Retinal pigment epithelial cell (primary cell): ENCODE measurements around the gene CCDC181.

ENCODE experiments used
- DNase-seq: peaks from one replicate; pipeline ENCODE4 v3.0.0-alpha.2; 2010; ENCODE audit warnings: low read depth
- H3K4me3 ChIP-seq: 2 replicates; pipeline ENCODE4 v1.5.1; 2011; ENCODE audit warnings: mild to moderate bottlenecking, low read length, control low read depth, moderate library complexity
- TF ChIP-seq, protein P1 (sequence below): conservative IDR thresholded peaks from 2 replicates; pipeline ENCODE4 v1.5.1; 2011; ENCODE audit warnings: low read depth, low read length, control low read depth, inconsistent platforms

CCDC181 gene

DNA sequence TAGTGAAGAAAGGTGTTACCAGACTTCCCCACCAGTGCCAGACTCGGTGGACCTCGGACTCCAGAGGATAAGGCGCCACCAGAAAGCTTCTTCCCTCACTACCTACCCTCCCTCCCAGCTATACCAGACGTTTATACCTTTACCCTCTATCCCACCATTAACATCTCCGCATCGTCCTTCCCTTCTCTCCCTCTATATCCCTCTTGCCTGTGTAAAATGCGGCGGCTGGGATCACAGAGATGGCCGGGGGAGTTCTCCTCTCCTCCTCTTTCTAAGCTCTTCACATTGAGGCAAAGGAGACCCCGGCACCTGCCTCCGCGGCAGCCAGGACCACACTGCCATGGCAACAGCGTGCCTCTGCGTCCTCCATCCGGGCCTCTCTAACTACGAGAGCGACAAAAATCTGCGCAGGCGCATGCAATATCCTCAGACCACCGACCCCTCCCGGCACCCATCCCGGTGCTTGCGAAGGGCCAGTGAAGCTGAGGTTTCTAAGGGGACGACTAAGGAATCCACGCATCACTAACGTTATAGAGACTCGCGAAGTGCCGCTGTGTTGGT lies at the start of gene CCDC181:
Gene CCDC181, minus strand, starts transcription at position 394 of the 561 bp plus-strand sequence. CDS start 2,547 bp downstream, outside the sequence.
- DNase-seq: peak; percentile 54
- H3K4me3 ChIP-seq: peak within 1 kb of the TSS; percentile 83
- TF ChIP-seq, protein P1, sequence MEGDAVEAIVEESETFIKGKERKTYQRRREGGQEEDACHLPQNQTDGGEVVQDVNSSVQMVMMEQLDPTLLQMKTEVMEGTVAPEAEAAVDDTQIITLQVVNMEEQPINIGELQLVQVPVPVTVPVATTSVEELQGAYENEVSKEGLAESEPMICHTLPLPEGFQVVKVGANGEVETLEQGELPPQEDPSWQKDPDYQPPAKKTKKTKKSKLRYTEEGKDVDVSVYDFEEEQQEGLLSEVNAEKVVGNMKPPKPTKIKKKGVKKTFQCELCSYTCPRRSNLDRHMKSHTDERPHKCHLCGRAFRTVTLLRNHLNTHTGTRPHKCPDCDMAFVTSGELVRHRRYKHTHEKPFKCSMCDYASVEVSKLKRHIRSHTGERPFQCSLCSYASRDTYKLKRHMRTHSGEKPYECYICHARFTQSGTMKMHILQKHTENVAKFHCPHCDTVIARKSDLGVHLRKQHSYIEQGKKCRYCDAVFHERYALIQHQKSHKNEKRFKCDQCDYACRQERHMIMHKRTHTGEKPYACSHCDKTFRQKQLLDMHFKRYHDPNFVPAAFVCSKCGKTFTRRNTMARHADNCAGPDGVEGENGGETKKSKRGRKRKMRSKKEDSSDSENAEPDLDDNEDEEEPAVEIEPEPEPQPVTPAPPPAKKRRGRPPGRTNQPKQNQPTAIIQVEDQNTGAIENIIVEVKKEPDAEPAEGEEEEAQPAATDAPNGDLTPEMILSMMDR: no peak

DNA sequence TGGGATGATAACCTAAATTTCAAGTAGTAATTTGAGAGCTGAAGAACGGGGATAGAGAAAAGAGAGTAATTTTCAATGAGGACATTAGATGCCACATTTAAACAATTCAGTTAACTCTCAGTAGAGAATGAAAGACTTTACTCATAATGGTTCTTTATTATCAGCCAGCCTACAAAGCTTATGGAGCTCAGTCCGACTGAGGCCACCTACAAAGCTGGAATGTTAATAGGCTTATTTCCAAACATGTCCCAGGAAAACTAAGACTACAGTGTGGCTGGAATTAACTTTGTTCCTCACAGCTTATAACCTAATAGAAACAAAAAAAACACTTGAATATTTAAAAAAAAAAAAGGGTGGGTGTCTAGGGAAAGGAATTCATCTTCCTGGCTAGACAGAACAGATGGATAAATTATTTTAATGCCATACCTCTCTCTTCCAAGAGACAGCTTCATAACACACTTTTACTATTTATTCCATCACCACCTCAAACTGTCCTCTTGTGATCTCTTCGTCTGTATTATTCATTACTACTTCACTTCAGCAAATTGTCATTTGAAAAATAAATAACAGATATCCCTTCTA lies 48.6 kb upstream of the CCDC181 start:
- peak; percentile 91 for DNase-seq
- TF ChIP-seq, protein P1: no peak
- no peak overlapping the region for H3K4me3 ChIP-seq

- TF ChIP-seq, protein P1: no peak
- DNase-seq: no peak
- H3K4me3 ChIP-seq: no peak overlapping the region
These were observed 47.2 kb upstream of the CCDC181 start for GRCh38 chr1:169474302-169474995.

GRCh38 chr1:169473347-169473746 lies 46.1 kb upstream of the CCDC181 start:
- TF ChIP-seq, protein P1: no peak
- DNase-seq: no peak

GRCh38 chr1:169472738-169473137 lies 45.5 kb upstream of the CCDC181 start:
- no peak overlapping the region for H3K4me3 ChIP-seq
- TF ChIP-seq, protein P1: no peak
- peak; percentile 88 for DNase-seq

More at GRCh38 chr1:169473347-169473746, 46.1 kb upstream of the CCDC181 start:
- H3K4me3 ChIP-seq: no peak overlapping the region

GRCh38 chr1:169468982-169469381 lies 41.7 kb upstream of the CCDC181 start:
- TF ChIP-seq, protein P1: no peak
- no peak overlapping the region for H3K4me3 ChIP-seq
- DNase-seq: no peak
